ENCODE results near the gene FER1L5.

FER1L5 gene

GRCh38 chr2:96716388-96716787 is 73.8 kb downstream of the FER1L5 start:
- Histone ChIP-seq H3K9me3 (no peaks in the 10 kb centered on the region), H3K4me3 (no peak overlapping the region), H3K27ac (no peak overlapping the region), H3K27me3 (no peaks in the 10 kb centered on the region), H3K36me3 (peaks cover 9 to 69% (median 32%) of the 10 kb centered on the region in 3 donors), H3K4me1 (no peaks in the 10 kb centered on the region)
- intact Hi-C loops (cut with DNase I; ENCODE audit: low total_unique reads) = no loop called here
- DNase-seq = no peak
- TF ChIP-seq, protein P1, sequence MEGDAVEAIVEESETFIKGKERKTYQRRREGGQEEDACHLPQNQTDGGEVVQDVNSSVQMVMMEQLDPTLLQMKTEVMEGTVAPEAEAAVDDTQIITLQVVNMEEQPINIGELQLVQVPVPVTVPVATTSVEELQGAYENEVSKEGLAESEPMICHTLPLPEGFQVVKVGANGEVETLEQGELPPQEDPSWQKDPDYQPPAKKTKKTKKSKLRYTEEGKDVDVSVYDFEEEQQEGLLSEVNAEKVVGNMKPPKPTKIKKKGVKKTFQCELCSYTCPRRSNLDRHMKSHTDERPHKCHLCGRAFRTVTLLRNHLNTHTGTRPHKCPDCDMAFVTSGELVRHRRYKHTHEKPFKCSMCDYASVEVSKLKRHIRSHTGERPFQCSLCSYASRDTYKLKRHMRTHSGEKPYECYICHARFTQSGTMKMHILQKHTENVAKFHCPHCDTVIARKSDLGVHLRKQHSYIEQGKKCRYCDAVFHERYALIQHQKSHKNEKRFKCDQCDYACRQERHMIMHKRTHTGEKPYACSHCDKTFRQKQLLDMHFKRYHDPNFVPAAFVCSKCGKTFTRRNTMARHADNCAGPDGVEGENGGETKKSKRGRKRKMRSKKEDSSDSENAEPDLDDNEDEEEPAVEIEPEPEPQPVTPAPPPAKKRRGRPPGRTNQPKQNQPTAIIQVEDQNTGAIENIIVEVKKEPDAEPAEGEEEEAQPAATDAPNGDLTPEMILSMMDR (IDR thresholded peaks at IDR 0.05) = no peak

- no peak for DNase-seq
- H3K9me3 ChIP-seq = no peaks in the 10 kb centered on the region
- H3K27ac ChIP-seq = no peak overlapping the region
- H3K36me3 ChIP-seq = peaks cover 32 to 69% (median 49%) of the 10 kb centered on the region in 3 donors
- TF ChIP-seq, protein P1 (IDR thresholded peaks at IDR 0.05) = no peak
- intact Hi-C loops (cut with DNase I; ENCODE audit: low total_unique reads) = no loop called here
- H3K4me1 ChIP-seq = peaks cover 0 to 14% (median 2%) of the 10 kb centered on the region in 4 donors
- H3K27me3 ChIP-seq = no peaks in the 10 kb centered on the region
- no peak overlapping the region for H3K4me3 ChIP-seq
These were observed 83.6 kb downstream of the FER1L5 start for GRCh38 chr2:96726131-96726530.

DNA sequence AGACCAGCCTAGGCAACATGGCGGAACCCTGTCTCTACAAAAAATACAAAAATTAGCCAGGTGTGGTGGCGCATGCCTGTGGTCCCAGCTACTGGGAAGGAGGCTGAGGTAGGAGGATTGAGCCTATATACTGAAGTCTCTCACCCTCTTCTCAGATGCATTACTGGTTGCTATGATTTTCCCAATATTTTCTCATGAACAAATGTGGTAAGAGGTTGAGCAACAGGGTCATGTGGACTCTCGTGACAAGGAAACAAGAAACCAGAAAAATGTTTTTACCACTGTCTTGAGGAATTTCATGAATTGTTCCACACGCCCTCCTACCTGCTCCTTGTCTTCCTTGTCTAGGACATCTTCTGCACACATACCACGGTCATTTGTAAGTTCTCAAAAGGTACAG is 84.9 kb downstream of the FER1L5 start:
- H3K9me3 ChIP-seq = no peaks in the 10 kb centered on the region
- H3K27ac ChIP-seq = no peak overlapping the region
- peaks cover 0 to 14% (median 2%) of the 10 kb centered on the region in 4 donors for H3K4me1 ChIP-seq
- intact Hi-C loops (cut with DNase I; ENCODE audit: low total_unique reads) = no loop called here
- H3K4me3 ChIP-seq = no peak overlapping the region
- peaks cover 39 to 82% (median 62%) of the 10 kb centered on the region in 3 donors for H3K36me3 ChIP-seq
- no peak for DNase-seq
- H3K27me3 ChIP-seq = no peaks in the 10 kb centered on the region
- TF ChIP-seq, protein P1 (IDR thresholded peaks at IDR 0.05) = no peak

GRCh38 chr2:96729748-96730147 is 87.2 kb downstream of the FER1L5 start:
- DNase-seq = no peak
- H3K27ac ChIP-seq = peak overlapping the region in 1 of 2 donors; percentile 18
- H3K4me1 ChIP-seq = peaks cover 0 to 14% (median 3%) of the 10 kb centered on the region in 4 donors
- TF ChIP-seq, protein P1 (IDR thresholded peaks at IDR 0.05) = no peak
- no peaks in the 10 kb centered on the region for H3K27me3 ChIP-seq
- intact Hi-C loops (cut with DNase I; ENCODE audit: low total_unique reads) = no loop called here
- H3K36me3 ChIP-seq = peaks cover 54 to 94% (median 82%) of the 10 kb centered on the region in 3 donors
- H3K4me3 ChIP-seq = no peak overlapping the region
- no peaks in the 10 kb centered on the region for H3K9me3 ChIP-seq

GRCh38 chr2:96730212-96730611 is 87.6 kb downstream of the FER1L5 start:
- TF ChIP-seq, protein P1 (IDR thresholded peaks at IDR 0.05) = no peak
- Histone ChIP-seq H3K36me3 (peaks cover 54 to 89% (median 82%) of the 10 kb centered on the region in 3 donors), H3K4me3 (no peak overlapping the region), H3K4me1 (peaks cover 0 to 14% (median 5%) of the 10 kb centered on the region in 4 donors), H3K9me3 (no peaks in the 10 kb centered on the region), H3K27ac (peak overlapping the region in 1 of 2 donors; percentile 18), H3K27me3 (no peaks in the 10 kb centered on the region)
- no peak for DNase-seq
- intact Hi-C loops (cut with DNase I; ENCODE audit: low total_unique reads) = no loop called here

DNA sequence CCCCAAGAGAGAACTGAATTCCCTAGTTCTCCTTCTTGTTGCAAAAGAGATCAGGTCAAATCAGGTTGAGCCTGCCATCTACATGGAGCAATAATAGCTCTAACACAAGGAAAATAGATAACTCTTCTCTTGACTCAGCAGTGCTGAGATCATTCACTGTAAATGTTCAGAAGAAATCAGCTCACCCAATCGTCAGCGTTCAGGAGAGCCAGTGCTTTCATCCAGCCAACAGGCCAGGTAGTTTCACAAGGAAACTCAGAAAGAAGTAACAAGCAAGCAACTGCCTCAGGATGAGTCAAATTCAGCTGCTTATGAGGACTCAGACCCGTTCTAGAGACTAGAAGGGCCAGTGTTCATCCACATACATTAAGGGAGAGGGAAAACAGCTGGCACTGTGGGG is 91.4 kb downstream of the FER1L5 start:
- H3K9me3 ChIP-seq = no peaks in the 10 kb centered on the region
- peaks cover 27 to 59% (median 58%) of the 10 kb centered on the region in 3 donors for H3K36me3 ChIP-seq
- peaks cover 0 to 27% (median 20%) of the 10 kb centered on the region in 4 donors for H3K4me1 ChIP-seq
- intact Hi-C loops (cut with DNase I; ENCODE audit: low total_unique reads) = no loop called here
- no peaks in the 10 kb centered on the region for H3K27me3 ChIP-seq
- no peak overlapping the region for H3K4me3 ChIP-seq
- DNase-seq = no peak
- TF ChIP-seq, protein P1 (IDR thresholded peaks at IDR 0.05) = no peak
- H3K27ac ChIP-seq = no peak overlapping the region

All from tibial artery (tissue), 4 donors.